HG03060 (cell line): Measurements from ENCODE around the gene KLHL22.
"Not testable (repeated sequence)": the region's sequence is repeated elsewhere in the genome, so short reads cannot be mapped to it uniquely, and the experiment has no call there.

Source experiments
- ATAC-seq: cut with Tn5 transposase; IDR thresholded peaks from one replicate; pipeline ENCODE4 v1.9.1; 2021; ENCODE audit warnings: low read depth, moderate number of reproducible peaks; ENCODE audit not compliant: unreplicated experiment

KLHL22 gene

DNA sequence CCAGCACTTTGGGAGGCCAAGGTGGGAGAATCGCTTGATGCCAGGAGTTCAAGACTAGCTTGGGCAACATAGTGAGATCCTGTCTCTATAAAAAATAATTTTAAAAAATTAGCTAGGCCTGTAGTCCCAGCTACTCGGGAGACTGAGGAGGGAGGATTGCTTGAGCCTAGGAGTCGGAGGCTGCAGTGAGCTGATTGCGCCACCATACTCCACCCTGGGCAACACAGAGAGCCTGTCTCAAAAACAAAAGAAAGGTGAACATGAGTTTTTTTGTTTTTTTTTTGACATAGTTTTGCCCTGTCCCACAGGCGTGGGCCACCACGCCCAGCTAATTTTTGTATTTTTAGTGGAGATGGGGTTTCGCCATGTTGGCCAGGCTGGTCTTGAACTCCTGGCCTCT is 29.5 kb upstream of the KLHL22 start:
- no peak for ATAC-seq

GRCh38 chr22:20524004-20524481 is 28.4 kb upstream of the KLHL22 start:
- ATAC-seq, result no peak

- ATAC-seq, result no peak
Observed at GRCh38 chr22:20523086-20523983, 27.7 kb upstream of the KLHL22 start.

DNA sequence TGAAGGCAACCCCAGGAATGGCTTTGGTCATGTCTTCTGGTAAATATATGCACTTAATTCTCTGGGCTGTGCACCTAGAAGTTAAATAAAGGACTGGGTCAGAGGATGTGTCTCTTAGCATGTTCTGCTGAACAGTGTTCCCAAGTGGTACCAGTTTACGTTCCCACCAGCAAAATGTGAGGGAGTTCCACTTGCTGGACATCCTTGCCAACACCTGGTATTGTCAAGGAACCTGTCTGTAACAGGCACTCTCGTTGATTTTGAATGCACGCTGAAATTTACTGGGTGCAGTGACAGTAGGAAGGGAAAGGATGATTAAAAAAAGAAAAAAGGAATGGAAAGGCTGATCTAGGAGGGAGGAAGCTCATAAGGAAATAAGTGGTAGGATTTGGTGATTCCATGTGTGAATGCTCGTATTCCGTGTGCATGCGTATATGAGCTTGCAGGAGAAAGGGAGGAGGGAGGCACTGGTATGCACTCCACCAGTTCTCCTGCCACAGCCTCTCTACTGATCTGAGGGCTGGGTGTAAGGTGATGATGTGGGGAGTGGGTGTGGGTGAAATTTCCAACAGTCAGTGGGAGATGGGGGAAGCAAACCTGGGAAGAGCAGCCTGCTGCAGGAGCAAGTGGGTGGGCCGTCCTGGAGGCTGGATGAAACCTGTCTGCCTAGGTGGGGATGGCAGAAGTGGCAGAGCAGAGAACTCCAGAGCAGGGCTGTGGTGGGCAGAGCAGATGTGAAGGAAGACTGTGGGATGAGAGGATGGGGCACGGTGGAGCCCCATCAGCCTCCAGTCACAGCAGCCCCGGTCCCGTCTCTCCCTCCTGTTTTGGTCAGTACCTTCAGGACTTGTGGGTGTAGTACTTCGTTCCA is 26.8 kb upstream of the KLHL22 start:
- ATAC-seq, result no peak

GRCh38 chr22:20520093-20520511 is 24.5 kb upstream of the KLHL22 start:
- no peak for ATAC-seq

DNA sequence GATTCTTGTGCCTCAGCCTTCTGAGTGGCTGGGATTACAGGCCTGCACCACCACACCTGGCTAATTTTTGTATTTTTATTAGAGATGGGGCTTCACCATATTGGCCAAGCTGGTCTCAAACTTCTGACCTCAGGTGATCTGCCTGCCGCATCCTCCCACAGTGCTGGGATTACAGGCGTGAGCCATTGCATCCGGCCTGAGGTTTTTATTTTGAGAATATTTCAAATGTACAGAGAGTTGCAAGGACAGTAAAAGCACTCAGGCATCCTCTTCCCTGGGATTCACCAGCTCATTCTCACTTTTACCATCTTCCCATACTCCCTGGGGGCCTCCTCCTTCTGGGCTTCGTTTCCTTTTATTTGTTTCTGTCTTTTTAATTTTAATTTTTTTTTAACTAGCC is 24.0 kb upstream of the KLHL22 start:
- ATAC-seq, result no peak

DNA sequence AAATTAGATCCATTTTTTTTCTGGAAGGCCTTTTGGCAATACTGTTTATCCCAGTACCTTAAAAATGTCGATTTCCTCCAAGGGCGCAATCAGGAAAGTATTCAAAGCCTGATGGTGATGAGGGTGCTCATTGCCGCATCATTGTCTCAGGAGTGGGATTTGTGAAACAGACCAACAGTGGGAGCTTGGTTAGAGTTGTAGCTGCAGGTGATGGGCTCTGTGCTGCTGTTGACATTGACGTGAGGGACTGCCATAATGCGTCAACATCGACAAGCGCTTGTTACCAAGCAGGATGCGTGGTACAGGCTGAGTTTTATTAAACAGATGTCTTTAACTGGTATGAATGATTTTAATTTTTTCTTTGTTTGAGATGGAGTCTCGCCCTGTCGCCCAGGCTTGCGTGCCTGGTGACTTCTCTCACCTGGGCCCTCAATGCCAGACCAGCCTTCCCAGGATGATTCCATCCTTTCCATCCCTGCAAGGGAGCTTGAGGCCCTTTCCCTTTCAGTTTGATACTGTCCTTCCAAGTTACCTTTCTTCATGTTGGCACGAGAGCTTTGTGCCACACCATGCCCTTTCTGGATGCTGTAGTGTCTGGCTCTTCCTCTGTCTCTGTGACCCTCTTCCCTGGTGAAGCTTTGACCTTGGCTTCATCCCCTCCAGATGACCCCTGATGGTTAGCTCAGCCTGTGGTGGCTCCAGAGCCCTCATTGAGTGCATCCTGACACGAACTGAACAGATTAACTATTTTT is 22.4 kb upstream of the KLHL22 start:
- no peak for ATAC-seq

DNA sequence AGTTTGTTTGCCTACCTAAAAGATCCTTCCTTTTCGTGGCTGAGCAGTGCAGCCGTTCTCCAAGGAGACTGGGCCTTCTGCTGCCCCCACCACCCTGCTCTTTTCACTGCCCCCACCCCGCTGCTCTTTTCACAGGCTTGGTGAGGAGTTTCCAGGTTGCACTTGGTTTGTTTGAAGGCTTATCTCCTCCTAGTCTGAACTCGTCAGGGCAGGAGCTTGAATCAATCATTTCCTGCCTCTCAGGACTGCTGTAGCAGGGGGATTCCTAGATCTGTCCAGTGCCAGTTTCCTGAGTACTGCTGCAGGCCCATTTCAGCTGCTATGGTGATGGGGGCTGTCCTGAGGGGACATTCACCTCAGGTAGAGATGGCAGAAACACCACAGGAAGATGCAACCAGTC is 21.8 kb upstream of the KLHL22 start:
- no peak for ATAC-seq

GRCh38 chr22:20516399-20516798 is 20.8 kb upstream of the KLHL22 start:
- ATAC-seq, result no peak

GRCh38 chr22:20514658-20515406 is 19.2 kb upstream of the KLHL22 start:
- no peak for ATAC-seq

- ATAC-seq, result no peak
Observed at GRCh38 chr22:20511578-20512229, 16.1 kb upstream of the KLHL22 start.

DNA sequence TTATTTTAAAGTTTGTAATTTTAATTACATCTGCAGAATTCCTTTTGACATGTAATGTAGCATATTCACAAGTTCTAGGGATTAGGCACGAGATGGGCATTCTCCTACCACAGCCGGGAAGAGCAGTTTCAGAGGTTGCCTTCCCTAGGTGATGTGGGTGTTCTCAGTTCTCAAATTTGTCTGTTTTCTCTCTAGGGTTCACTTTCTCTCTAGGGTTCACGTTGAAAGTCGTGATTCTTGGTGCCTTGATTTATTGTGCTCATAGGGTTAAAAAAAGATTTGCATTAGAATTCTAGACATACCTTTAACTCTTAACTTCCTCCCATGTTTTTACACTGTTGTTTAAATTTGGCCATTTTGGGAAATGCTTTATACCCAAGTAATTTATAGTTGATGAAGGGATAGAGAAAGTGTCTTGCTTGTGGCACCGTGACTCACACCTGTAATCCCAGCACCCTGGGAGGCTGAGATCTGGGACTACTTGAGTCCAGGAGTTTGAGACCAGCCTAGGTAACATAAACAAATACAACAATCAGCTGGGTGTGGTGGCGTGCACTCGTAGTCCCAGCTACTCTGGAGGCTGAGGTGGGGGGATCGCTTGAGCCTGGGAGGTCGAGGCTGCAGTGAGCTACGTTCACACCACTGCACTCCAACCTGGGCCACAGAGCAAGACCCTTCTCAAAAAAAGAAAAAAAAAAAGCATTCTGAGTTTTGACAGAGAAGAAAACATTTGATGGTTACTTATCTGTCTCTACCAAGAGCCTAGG is 15.4 kb upstream of the KLHL22 start:
- no peak for ATAC-seq

DNA sequence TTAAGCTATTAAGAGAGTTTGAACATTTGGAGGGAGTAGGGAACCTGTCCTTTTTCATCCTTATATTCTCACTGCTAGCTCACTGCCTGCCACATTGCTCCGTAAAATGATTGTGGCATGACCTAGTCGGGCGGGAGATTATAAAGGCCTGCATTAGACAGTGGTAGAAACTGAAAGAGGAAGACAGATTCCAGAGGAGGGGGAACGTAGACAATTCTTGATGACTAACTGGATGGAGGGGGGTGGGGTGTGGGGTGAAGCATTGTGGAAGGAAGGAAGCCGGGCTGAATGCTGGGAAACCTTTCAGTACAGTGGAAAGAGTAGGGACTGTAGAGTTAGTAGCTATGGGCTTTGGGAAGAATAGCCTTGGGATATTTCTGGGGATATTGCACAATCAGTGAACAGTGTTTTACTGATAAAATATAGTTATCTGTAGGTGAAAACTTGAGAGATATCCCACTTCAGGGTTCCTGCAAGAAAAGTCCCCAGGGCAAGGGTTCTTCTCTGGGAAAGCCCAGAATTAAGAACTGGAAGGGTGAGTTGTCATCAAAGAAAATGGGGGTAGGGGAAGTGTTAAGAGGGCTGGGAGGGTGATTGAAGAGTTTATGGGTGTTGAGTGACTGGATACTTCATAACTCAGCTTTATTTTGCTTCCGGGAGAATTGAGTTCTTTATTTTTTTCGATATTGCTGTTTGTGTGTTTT is 13.9 kb upstream of the KLHL22 start:
- ATAC-seq, result no peak

GRCh38 chr22:20508815-20509271 is 13.2 kb upstream of the KLHL22 start:
- no peak for ATAC-seq

- ATAC-seq, result not testable (repeated sequence)
Observed at GRCh38 chr22:20508067-20508755, 12.6 kb upstream of the KLHL22 start.

GRCh38 chr22:20507253-20508066 is 11.9 kb upstream of the KLHL22 start, which contains the start of gene MED15:
MED15 (plus strand) TSS chr22:20507610; CDS start chr22:20507679, 69 bp downstream.
- ATAC-seq, result no peak
